IPS-18a (cell line): ENCODE data around the gene MACROD2.

Source experiments
- H3K27ac ChIP-seq: one replicate; pipeline ENCODE4 v1.5.1; 2013; ENCODE audit warnings: low read length
- H3K27me3 ChIP-seq: one replicate; pipeline ENCODE4 v1.6.1; 2013; ENCODE audit warnings: mild to moderate bottlenecking, low read length; ENCODE audit not compliant: control insufficient read depth, insufficient read depth
- H3K36me3 ChIP-seq: one replicate; pipeline ENCODE4 v1.6.1; 2013; ENCODE audit warnings: low read depth, low read length; ENCODE audit not compliant: control insufficient read depth
- H3K4me1 ChIP-seq: one replicate; pipeline ENCODE4 v1.6.1; 2013; ENCODE audit warnings: low read depth, low read length; ENCODE audit not compliant: control insufficient read depth
- H3K4me3 ChIP-seq: one replicate; pipeline ENCODE4 v1.5.1; 2013; ENCODE audit warnings: low read length
- H3K9ac ChIP-seq: one replicate; pipeline ENCODE4 v1.6.1; 2013; ENCODE audit warnings: mild to moderate bottlenecking, low read length, moderate library complexity
- H3K9me3 ChIP-seq: one replicate; pipeline ENCODE4 v1.6.1; 2013; ENCODE audit warnings: low read depth, low read length; ENCODE audit not compliant: control insufficient read depth

MACROD2 gene

GRCh38 chr20:15445056-15445840 lies 1449.9 kb downstream of the MACROD2 start:
- Histone ChIP-seq H3K9ac (no peak overlapping the region), H3K4me3 (no peak overlapping the region), H3K4me1 (peaks cover 10% of the 10 kb centered on the region), H3K9me3 (no peaks in the 10 kb centered on the region), H3K27ac (no peak overlapping the region), H3K36me3 (no peaks in the 10 kb centered on the region), H3K27me3 (no peaks in the 10 kb centered on the region)

- Histone ChIP-seq H3K36me3 (no peaks in the 10 kb centered on the region), H3K4me1 (no peaks in the 10 kb centered on the region), H3K27ac (no peak overlapping the region), H3K27me3 (no peaks in the 10 kb centered on the region), H3K9me3 (no peaks in the 10 kb centered on the region), H3K9ac (no peak overlapping the region), H3K4me3 (no peak overlapping the region)
Measured at GRCh38 chr20:15446373-15446772, 1451.1 kb downstream of the MACROD2 start.

GRCh38 chr20:15447549-15447948 lies 1452.2 kb downstream of the MACROD2 start:
- Histone ChIP-seq H3K9me3 (no peaks in the 10 kb centered on the region), H3K4me3 (no peak overlapping the region), H3K27ac (no peak overlapping the region), H3K27me3 (no peaks in the 10 kb centered on the region), H3K36me3 (no peaks in the 10 kb centered on the region), H3K4me1 (no peaks in the 10 kb centered on the region), H3K9ac (no peak overlapping the region)

- Histone ChIP-seq H3K4me1 (no peaks in the 10 kb centered on the region), H3K36me3 (no peaks in the 10 kb centered on the region), H3K27ac (no peak overlapping the region), H3K4me3 (no peak overlapping the region), H3K27me3 (no peaks in the 10 kb centered on the region), H3K9me3 (no peaks in the 10 kb centered on the region), H3K9ac (no peak overlapping the region)
Measured at GRCh38 chr20:15449061-15449460, 1453.7 kb downstream of the MACROD2 start.

- H3K9ac ChIP-seq: no peak overlapping the region
- H3K4me1 ChIP-seq: no peaks in the 10 kb centered on the region
- H3K27ac ChIP-seq: no peak overlapping the region
- H3K4me3 ChIP-seq: no peak overlapping the region
- no peaks in the 10 kb centered on the region for H3K36me3 ChIP-seq
- H3K9me3 ChIP-seq: no peaks in the 10 kb centered on the region
- no peaks in the 10 kb centered on the region for H3K27me3 ChIP-seq
Measured at GRCh38 chr20:15451241-15451640, 1455.9 kb downstream of the MACROD2 start.

GRCh38 chr20:15455279-15455678 lies 1460.0 kb downstream of the MACROD2 start:
- no peak overlapping the region for H3K27ac ChIP-seq
- no peaks in the 10 kb centered on the region for H3K27me3 ChIP-seq
- no peaks in the 10 kb centered on the region for H3K4me1 ChIP-seq
- no peak overlapping the region for H3K4me3 ChIP-seq
- H3K9me3 ChIP-seq: no peaks in the 10 kb centered on the region
- no peak overlapping the region for H3K9ac ChIP-seq
- no peaks in the 10 kb centered on the region for H3K36me3 ChIP-seq

GRCh38 chr20:15461938-15462337 lies 1466.6 kb downstream of the MACROD2 start:
- Histone ChIP-seq H3K27me3 (no peaks in the 10 kb centered on the region), H3K4me3 (no peak overlapping the region), H3K9me3 (no peaks in the 10 kb centered on the region), H3K4me1 (no peaks in the 10 kb centered on the region), H3K9ac (no peak overlapping the region), H3K36me3 (no peaks in the 10 kb centered on the region), H3K27ac (no peak overlapping the region)

GRCh38 chr20:15475483-15475882 lies 1480.2 kb downstream of the MACROD2 start:
- Histone ChIP-seq H3K9ac (no peak overlapping the region), H3K27ac (no peak overlapping the region), H3K4me3 (no peak overlapping the region), H3K4me1 (no peaks in the 10 kb centered on the region), H3K36me3 (no peaks in the 10 kb centered on the region), H3K9me3 (no peaks in the 10 kb centered on the region), H3K27me3 (no peaks in the 10 kb centered on the region)

- Histone ChIP-seq H3K4me3 (no peak overlapping the region), H3K9me3 (no peaks in the 10 kb centered on the region), H3K36me3 (no peaks in the 10 kb centered on the region), H3K9ac (no peak overlapping the region), H3K27ac (no peak overlapping the region), H3K27me3 (no peaks in the 10 kb centered on the region), H3K4me1 (no peaks in the 10 kb centered on the region)
Measured at GRCh38 chr20:15476186-15476585, 1480.9 kb downstream of the MACROD2 start.

- H3K36me3 ChIP-seq: no peaks in the 10 kb centered on the region
- no peak overlapping the region for H3K9ac ChIP-seq
- no peak overlapping the region for H3K4me3 ChIP-seq
- H3K27me3 ChIP-seq: no peaks in the 10 kb centered on the region
- H3K4me1 ChIP-seq: no peaks in the 10 kb centered on the region
- no peaks in the 10 kb centered on the region for H3K9me3 ChIP-seq
- no peak overlapping the region for H3K27ac ChIP-seq
Measured at GRCh38 chr20:15476781-15477180, 1481.5 kb downstream of the MACROD2 start.

- Histone ChIP-seq H3K4me3 (no peak overlapping the region), H3K36me3 (no peaks in the 10 kb centered on the region), H3K9me3 (no peaks in the 10 kb centered on the region), H3K27me3 (no peaks in the 10 kb centered on the region), H3K9ac (no peak overlapping the region), H3K4me1 (peaks cover 10% of the 10 kb centered on the region), H3K27ac (no peak overlapping the region)
Measured at GRCh38 chr20:15482525-15482924, 1487.2 kb downstream of the MACROD2 start.

- Histone ChIP-seq H3K27ac (no peak overlapping the region), H3K9me3 (no peaks in the 10 kb centered on the region), H3K27me3 (no peaks in the 10 kb centered on the region), H3K4me1 (peaks cover 10% of the 10 kb centered on the region), H3K4me3 (no peak overlapping the region), H3K9ac (no peak overlapping the region), H3K36me3 (no peaks in the 10 kb centered on the region)
Measured at GRCh38 chr20:15485519-15485918, 1490.2 kb downstream of the MACROD2 start.
